ENCODE results near the gene ZNF493. TPM values are rescaled to one million over a fixed set of nuclear protein-coding genes. Genes with fewer than 3 reads are reported as not detected.

The ZNF493 gene
- polyA plus RNA-seq, 2 of the 4 experiments (the other 2 are of a cell fraction), result 0.10 to 0.53 TPM

- no peak for ATAC-seq
- DNase-seq (ENCODE audit: low read depth in 1 of 2, low spot score in 1 of 2), result no peak
- Histone ChIP-seq H3K9me3 (no peaks in the 10 kb centered on the region), H3K4me3 (no peak overlapping the region), H3K27ac (no peak overlapping the region), H3K4me1 (no peaks in the 10 kb centered on the region), H3K4me2 (no peak overlapping the region)
- ChIA-PET POLR2A (no interaction called here), CTCF (interaction anchor here (0.7 kb wide), 1 partner anchor 486 kb away, joined by 3 read pairs; no protein-coding TSS in a partner anchor)
- no peak for FAIRE-seq
- TF ChIP-seq CBX8 (IDR thresholded peaks at IDR 0.05) (no peak), CHD4 (IDR thresholded peaks at IDR 0.05; ENCODE audit: borderline replicate concordance) (no peak), NFE2L2 (conservative IDR thresholded peaks at IDR 0.05; ENCODE audit: low read length) (no peak), RAD21 (conservative IDR thresholded peaks at IDR 0.05 in 1 of 2, IDR thresholded peaks at IDR 0.05 in 1 of 2) (no peak), EHMT2 (IDR thresholded peaks at IDR 0.05; ENCODE audit: low read depth) (no peak), JUN (IDR thresholded peaks at IDR 0.05) (no peak), FOSB (CRISPR knock-in tag; IDR thresholded peaks at IDR 0.05) (no peak), ELK1 (IDR thresholded peaks at IDR 0.05; ENCODE audit: low read depth, low read length) (no peak), HOXB13 (CRISPR knock-in tag; IDR thresholded peaks at IDR 0.05; ENCODE audit: low read depth) (no peak), MYC (IDR thresholded peaks at IDR 0.05; ENCODE audit: borderline replicate concordance, low read length) (no peak), ZSCAN20 (CRISPR knock-in tag; IDR thresholded peaks at IDR 0.05) (no peak), KDM5A (IDR thresholded peaks at IDR 0.05) (no peak), HOXA7 (CRISPR knock-in tag; IDR thresholded peaks at IDR 0.05) (no peak), HOXB5 (CRISPR knock-in tag; IDR thresholded peaks at IDR 0.05) (no peak)
- 17% methylated on average over 4 of the region's 5 CpGs for WGBS (ENCODE audit: missing lambda C conversion rate)
These were observed 71.9 kb downstream of the ZNF493 start for GRCh38 chr19:21468791-21469190.

- no peak overlapping the region for H3K4me3 ChIP-seq
- no peak for TF ChIP-seq POLR2A (IDR thresholded peaks at IDR 0.05; ENCODE audit: low read length)
- no peak for TF ChIP-seq CBX8 (IDR thresholded peaks at IDR 0.05)
- TF ChIP-seq ZC3H11A (IDR thresholded peaks at IDR 0.05), result no peak
- no peak for TF ChIP-seq EHF (CRISPR knock-in tag; IDR thresholded peaks at IDR 0.05)
- no peak for TF ChIP-seq HMGXB4 (CRISPR knock-in tag; IDR thresholded peaks at IDR 0.05; ENCODE audit: borderline replicate concordance)
- no peak for TF ChIP-seq HDAC2 (IDR thresholded peaks at IDR 0.05)
- H3K9me3 ChIP-seq, result no peaks in the 10 kb centered on the region
- H3K4me2 ChIP-seq, result no peak overlapping the region
- no peak overlapping the region for H3K27ac ChIP-seq
- CTCF ChIA-PET, result no interaction called here
- ATAC-seq (no peak), FAIRE-seq (no peak), DNase-seq (ENCODE audit: low read depth in 1 of 2, low spot score in 1 of 2) (no peak)
- POLR2A ChIA-PET, result no interaction called here
- H3K4me1 ChIP-seq, result no peaks in the 10 kb centered on the region
These were observed 75.6 kb downstream of the ZNF493 start for GRCh38 chr19:21472507-21472906.

- ATAC-seq (no peak), FAIRE-seq (no peak), DNase-seq (ENCODE audit: low read depth in 1 of 2, low spot score in 1 of 2) (no peak)
- no peaks in the 10 kb centered on the region for H3K9me3 ChIP-seq
- H3K4me2 ChIP-seq, result no peak overlapping the region
- 25% methylated on average over 2 of the region's 37 CpGs for WGBS (ENCODE audit: missing lambda C conversion rate)
- H3K4me1 ChIP-seq, result no peaks in the 10 kb centered on the region
- POLR2A ChIA-PET, result no interaction called here
- H3K27ac ChIP-seq, result no peak overlapping the region
- H3K4me3 ChIP-seq, result no peak overlapping the region
- CTCF ChIA-PET, result no interaction called here
- no peak for TF ChIP-seq HDAC2 (IDR thresholded peaks at IDR 0.05)
- no peak for TF ChIP-seq FOSL2 (IDR thresholded peaks at IDR 0.05)
- no peak for TF ChIP-seq FOSL2 (CRISPR knock-in tag; IDR thresholded peaks at IDR 0.05)
- TF ChIP-seq E2F6 (IDR thresholded peaks at IDR 0.05; ENCODE audit: borderline replicate concordance, low read depth), result no peak
- no peak for TF ChIP-seq ZNF302 (CRISPR knock-in tag; IDR thresholded peaks at IDR 0.05)
- no peak for TF ChIP-seq POLR2AphosphoS2 (conservative IDR thresholded peaks at IDR 0.05; ENCODE audit: low read length)
- TF ChIP-seq SREBF2 (IDR thresholded peaks at IDR 0.05), result no peak
- TF ChIP-seq CEBPB (IDR thresholded peaks at IDR 0.05), result no peak
- TF ChIP-seq FOSB (CRISPR knock-in tag; IDR thresholded peaks at IDR 0.05), result no peak
- TF ChIP-seq ESRRA (IDR thresholded peaks at IDR 0.05; ENCODE audit: borderline replicate concordance, low read length), result no peak
- TF ChIP-seq HMGXB4 (CRISPR knock-in tag; IDR thresholded peaks at IDR 0.05; ENCODE audit: borderline replicate concordance), result no peak
- no peak for TF ChIP-seq REST (IDR thresholded peaks at IDR 0.05)
These were observed 77.8 kb downstream of the ZNF493 start for GRCh38 chr19:21474671-21475181.

Data from A549 (cell line).